GM10266 (cell line): Measurements from ENCODE around the gene TRIM67.
"Not testable (repeated sequence)": the region's sequence is repeated elsewhere in the genome, so short reads cannot be mapped to it uniquely, and the experiment has no call there.

Experiments used
- DNase-seq: peaks from one replicate; pipeline ENCODE4 v3.0.0; 2012; ENCODE audit errors: extremely low spot score
- CTCF ChIP-seq: IDR thresholded peaks from 2 replicates; pipeline ENCODE4 v1.5.1; 2012; ENCODE audit warnings: mild to moderate bottlenecking, low read depth; ENCODE audit not compliant: control insufficient read depth, insufficient read depth; ENCODE audit errors: missing control alignments

The TRIM67 gene

GRCh38 chr1:231147896-231148295, 14.0 kb upstream of the TRIM67 start:
- TF ChIP-seq CTCF, result no peak
- DNase-seq, result no peak

- TF ChIP-seq CTCF, result no peak
- no peak for DNase-seq
These were observed 10.0 kb upstream of the TRIM67 start for GRCh38 chr1:231151811-231152210.

GRCh38 chr1:231153726-231154125, 8.1 kb upstream of the TRIM67 start:
- TF ChIP-seq CTCF, result no peak
- DNase-seq, result no peak

- TF ChIP-seq CTCF, result no peak
These were observed 6.0 kb upstream of the TRIM67 start for GRCh38 chr1:231155808-231156207.

GRCh38 chr1:231157311-231157710, 4.5 kb upstream of the TRIM67 start:
- TF ChIP-seq CTCF, result no peak
- DNase-seq, result no peak

More at GRCh38 chr1:231155808-231156207, 6.0 kb upstream of the TRIM67 start:
- no peak for DNase-seq

- not testable (repeated sequence) for DNase-seq
These were observed 3.7 kb upstream of the TRIM67 start for GRCh38 chr1:231158141-231158540.

- TF ChIP-seq CTCF, result no peak
- no peak for DNase-seq
These were observed 2.5 kb upstream of the TRIM67 start for GRCh38 chr1:231159202-231159962.

GRCh38 chr1:231159963-231160761, 1.7 kb upstream of the TRIM67 start:
- no peak for TF ChIP-seq CTCF

More at GRCh38 chr1:231159963-231160761, 1.7 kb upstream of the TRIM67 start:
- no peak for DNase-seq
